Retinal pigment epithelial cell (primary cell): ENCODE data around the gene PRKAG3.
"Not testable (repeated sequence)": the region's sequence is repeated elsewhere in the genome, so short reads cannot be mapped to it uniquely, and the experiment has no call there.

Source experiments
- DNase-seq: peaks from one replicate; pipeline ENCODE4 v3.0.0-alpha.2; 2010; ENCODE audit warnings: low read depth
- H3K4me3 ChIP-seq: 2 replicates; pipeline ENCODE4 v1.5.1; 2011; ENCODE audit warnings: mild to moderate bottlenecking, low read length, control low read depth, moderate library complexity
- TF ChIP-seq, protein P1 (sequence below): conservative IDR thresholded peaks from 2 replicates; pipeline ENCODE4 v1.5.1; 2011; ENCODE audit warnings: low read depth, low read length, control low read depth, inconsistent platforms

The PRKAG3 gene

DNA sequence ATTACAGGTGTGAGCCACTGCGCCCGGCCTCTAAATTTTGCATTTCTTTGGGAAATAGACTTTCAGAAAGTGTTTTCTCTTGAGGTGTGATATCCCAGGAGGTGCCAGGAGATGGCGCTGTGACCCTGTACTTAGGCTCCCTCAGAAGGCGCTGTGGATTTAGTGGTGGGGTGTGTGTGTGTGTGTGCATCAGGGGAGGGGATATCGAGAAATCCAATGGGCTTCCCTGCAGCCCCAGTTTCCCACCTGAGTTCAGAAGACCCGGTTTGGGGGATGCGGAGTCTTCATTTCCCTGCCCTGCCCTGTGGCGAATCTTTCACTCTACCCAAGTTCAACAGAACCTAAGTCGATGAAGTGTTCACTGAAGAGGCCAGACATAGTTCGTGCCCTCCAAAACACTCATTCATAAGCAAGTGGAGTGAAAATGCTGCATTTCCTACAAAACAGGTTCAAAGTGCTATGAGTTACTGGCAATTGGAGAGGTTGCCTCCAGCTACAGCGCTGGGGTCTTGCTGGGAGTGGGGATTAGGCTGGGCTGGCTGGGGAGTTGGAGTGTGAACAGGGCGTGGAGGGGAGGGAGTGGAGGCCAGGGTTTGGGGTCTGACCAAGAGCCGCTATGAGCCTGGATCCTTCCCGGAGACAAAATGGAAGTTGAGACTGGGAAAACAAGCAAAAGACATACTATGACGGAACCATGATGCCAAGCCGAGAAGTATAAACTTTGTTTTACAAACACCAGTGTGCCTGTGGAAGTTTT, 21.5 kb upstream of the PRKAG3 start:
- no peak overlapping the region for H3K4me3 ChIP-seq
- TF ChIP-seq, protein P1, sequence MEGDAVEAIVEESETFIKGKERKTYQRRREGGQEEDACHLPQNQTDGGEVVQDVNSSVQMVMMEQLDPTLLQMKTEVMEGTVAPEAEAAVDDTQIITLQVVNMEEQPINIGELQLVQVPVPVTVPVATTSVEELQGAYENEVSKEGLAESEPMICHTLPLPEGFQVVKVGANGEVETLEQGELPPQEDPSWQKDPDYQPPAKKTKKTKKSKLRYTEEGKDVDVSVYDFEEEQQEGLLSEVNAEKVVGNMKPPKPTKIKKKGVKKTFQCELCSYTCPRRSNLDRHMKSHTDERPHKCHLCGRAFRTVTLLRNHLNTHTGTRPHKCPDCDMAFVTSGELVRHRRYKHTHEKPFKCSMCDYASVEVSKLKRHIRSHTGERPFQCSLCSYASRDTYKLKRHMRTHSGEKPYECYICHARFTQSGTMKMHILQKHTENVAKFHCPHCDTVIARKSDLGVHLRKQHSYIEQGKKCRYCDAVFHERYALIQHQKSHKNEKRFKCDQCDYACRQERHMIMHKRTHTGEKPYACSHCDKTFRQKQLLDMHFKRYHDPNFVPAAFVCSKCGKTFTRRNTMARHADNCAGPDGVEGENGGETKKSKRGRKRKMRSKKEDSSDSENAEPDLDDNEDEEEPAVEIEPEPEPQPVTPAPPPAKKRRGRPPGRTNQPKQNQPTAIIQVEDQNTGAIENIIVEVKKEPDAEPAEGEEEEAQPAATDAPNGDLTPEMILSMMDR = peak; percentile 80
- DNase-seq = no peak

- H3K4me3 ChIP-seq = no peak overlapping the region
- no peak for DNase-seq
- TF ChIP-seq, protein P1 = no peak
These were observed 19.7 kb upstream of the PRKAG3 start for GRCh38 chr2:218851286-218851685.

DNA sequence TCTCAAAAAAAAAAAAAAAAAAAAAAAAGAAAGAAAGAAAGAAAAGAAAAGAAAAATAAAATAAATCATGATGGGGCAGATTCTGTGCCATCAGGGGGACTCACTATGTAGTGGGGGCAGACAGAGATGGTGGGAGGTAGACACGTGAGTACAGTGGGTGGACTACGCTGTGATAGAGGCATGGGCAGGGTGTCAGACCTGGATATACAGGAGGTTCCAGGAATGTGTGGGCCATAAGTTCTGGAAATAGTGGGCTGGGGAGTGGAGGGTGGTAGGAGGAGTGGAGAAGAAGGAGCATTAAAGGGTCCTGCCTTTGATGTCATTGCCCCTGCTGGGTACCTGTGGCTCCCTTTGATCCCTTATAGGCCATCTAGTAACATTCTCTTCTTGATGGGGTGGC, 19.2 kb upstream of the PRKAG3 start:
- DNase-seq = no peak

GRCh38 chr2:218849721-218850120, 18.1 kb upstream of the PRKAG3 start:
- TF ChIP-seq, protein P1 = no peak
- H3K4me3 ChIP-seq = no peak overlapping the region
- DNase-seq = no peak

More for the DNA sequence above, 19.2 kb upstream of the PRKAG3 start:
- H3K4me3 ChIP-seq = no peak overlapping the region
- TF ChIP-seq, protein P1 = no peak

DNA sequence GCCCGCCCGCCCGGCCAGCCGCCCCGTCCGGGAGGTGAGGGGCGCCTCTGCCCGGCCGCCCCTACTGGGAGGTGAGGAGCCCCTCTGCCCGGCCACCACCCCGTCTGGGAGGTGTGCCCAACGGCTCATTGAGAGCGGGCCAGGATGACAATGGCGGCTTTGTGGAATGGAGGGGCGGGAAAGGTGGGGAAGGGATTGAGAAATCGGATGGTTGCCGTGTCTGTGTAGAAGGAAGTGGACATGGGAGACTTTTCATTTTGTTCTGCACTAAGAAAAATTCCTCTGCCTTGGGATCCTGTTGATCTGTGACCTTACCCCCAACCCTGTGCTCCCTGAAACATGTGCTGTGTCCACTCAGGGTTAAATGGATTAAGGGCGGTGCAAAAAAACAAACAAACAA, 15.4 kb upstream of the PRKAG3 start:
- H3K4me3 ChIP-seq, DNase-seq: not testable (repeated sequence)

GRCh38 chr2:218844334-218844733, 12.7 kb upstream of the PRKAG3 start:
- not testable (repeated sequence) for H3K4me3 ChIP-seq, DNase-seq

- no peak overlapping the region for H3K4me3 ChIP-seq
- no peak for DNase-seq
- TF ChIP-seq, protein P1 = no peak
These were observed 8.3 kb upstream of the PRKAG3 start for GRCh38 chr2:218839888-218840287.

GRCh38 chr2:218839430-218839829, 7.8 kb upstream of the PRKAG3 start:
- DNase-seq = peak; percentile 34
- H3K4me3 ChIP-seq = no peak overlapping the region
- TF ChIP-seq, protein P1 = no peak
